ENCODE results near the gene YBEY.

- TF ChIP-seq ZNF274 (IDR thresholded peaks at IDR 0.05; ENCODE audit: low read depth, low read length) (no peak), YY1 (IDR thresholded peaks at IDR 0.05; ENCODE audit: insufficient read depth, insufficient read length) (no peak)
Measured at GRCh38 chr21:46264046-46264689, 22.0 kb upstream of the YBEY start.

All from NT2/D1 (cell line).